ENCODE data around the gene ELANE. TPM values are rescaled to one million over a fixed set of nuclear protein-coding genes. Genes with fewer than 3 reads are reported as not detected.
A peak's percentile ranks its signal among the peaks of the same experiment; 100 is the strongest.

ELANE gene
- total RNA-seq, 2 experiments from 2014 or later, result not detected

DNA sequence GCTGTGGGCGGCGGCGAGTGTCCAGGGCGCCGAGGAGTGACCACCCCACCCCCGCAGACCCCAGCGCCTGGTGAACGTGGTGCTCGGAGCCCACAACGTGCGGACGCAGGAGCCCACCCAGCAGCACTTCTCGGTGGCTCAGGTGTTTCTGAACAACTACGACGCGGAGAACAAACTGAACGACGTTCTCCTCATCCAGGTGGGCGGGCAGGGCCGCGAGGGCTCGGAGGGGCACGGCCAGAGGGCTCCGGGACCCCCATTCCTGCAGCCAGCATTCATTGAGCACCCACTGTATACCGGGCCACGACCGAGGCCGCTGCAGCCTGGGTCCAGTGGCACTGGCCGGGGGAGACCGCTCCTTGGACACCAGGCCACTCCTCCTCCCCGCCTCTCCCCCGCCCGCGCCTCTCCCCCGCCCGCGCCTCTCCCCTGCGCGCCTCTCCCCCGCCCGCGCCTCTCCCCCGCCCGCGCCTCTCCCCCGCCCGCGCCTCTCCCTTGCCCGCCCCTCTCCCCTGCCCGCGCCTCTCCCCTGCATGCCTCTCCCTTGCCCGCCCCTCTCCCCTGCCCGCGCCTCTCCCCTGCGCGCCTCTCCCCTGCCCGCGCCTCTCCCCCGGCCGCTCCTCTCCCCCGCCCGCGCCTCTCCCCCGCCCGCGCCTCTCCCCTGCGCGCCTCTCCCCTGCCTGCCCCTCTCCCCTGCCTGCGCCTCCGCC, 8.1 kb upstream of the ELANE start:
- no peaks in the 10 kb centered on the region for H3K79me2 ChIP-seq (ENCODE audit: insufficient read depth, low read depth, low read length)
- POLR2A ChIA-PET, result no interaction called here
- no peaks in the 10 kb centered on the region for H3K36me3 ChIP-seq (ENCODE audit: insufficient read depth, low read length)
- H3K27ac ChIP-seq (ENCODE audit: low read depth, low read length, poor library complexity, severe bottlenecking), result no peak overlapping the region
- no peak overlapping the region for H3K4me2 ChIP-seq (ENCODE audit: low read length)
- intact Hi-C loops (cut with micrococcal nuclease; ENCODE audit: unreplicated experiment), result no loop called here
- H2AFZ ChIP-seq (ENCODE audit: low read length), result no peak overlapping the region
- H3K4me3 ChIP-seq (ENCODE audit: low read depth, low read length, poor library complexity, severe bottlenecking), result no peak overlapping the region
- no TSS peak for BruUV-seq (replicated peaks)
- DNase-seq (ENCODE audit: low spot score), result no peak
- H3K9me2 ChIP-seq (ENCODE audit: insufficient read depth, low read length), result no peaks in the 10 kb centered on the region
- CTCF ChIA-PET (ENCODE audit: unreplicated experiment), result no interaction called here
- H3K4me1 ChIP-seq (ENCODE audit: insufficient read depth, low read length, poor library complexity, severe bottlenecking), result peaks cover 13% of the 10 kb centered on the region
- H4K20me1 ChIP-seq (ENCODE audit: insufficient read depth, low read length), result no peaks in the 10 kb centered on the region
- TF ChIP-seq, protein P1, sequence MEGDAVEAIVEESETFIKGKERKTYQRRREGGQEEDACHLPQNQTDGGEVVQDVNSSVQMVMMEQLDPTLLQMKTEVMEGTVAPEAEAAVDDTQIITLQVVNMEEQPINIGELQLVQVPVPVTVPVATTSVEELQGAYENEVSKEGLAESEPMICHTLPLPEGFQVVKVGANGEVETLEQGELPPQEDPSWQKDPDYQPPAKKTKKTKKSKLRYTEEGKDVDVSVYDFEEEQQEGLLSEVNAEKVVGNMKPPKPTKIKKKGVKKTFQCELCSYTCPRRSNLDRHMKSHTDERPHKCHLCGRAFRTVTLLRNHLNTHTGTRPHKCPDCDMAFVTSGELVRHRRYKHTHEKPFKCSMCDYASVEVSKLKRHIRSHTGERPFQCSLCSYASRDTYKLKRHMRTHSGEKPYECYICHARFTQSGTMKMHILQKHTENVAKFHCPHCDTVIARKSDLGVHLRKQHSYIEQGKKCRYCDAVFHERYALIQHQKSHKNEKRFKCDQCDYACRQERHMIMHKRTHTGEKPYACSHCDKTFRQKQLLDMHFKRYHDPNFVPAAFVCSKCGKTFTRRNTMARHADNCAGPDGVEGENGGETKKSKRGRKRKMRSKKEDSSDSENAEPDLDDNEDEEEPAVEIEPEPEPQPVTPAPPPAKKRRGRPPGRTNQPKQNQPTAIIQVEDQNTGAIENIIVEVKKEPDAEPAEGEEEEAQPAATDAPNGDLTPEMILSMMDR (conservative IDR thresholded peaks at IDR 0.05; ENCODE audit: low read length), result no peak
- no peak for TF ChIP-seq EZH2phosphoT487 (IDR thresholded peaks at IDR 0.05; ENCODE audit: borderline replicate concordance, low read depth, low read length)
- H3K9me3 ChIP-seq (ENCODE audit: low read length), result no peaks in the 10 kb centered on the region

DNA sequence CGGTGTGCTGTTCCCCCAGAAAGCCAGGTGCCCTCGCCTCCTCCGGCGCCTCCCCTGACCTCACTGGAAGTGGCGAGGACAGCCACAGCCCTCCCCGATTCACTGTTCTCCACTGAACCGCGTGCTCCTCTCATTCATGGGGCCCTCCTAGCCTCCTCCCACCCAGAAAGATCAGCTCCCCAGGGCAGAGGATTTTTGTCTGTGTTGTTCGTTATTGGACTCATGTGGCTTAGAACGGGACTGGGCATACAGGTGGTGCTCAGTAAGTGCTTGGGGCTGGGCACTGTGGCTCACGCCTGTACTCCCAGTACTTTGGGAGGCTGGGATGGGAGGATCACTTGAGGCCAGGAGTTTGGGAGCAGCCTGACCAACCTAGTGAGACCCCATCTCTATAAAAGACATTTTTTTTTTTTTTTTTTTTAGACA, 7.5 kb upstream of the ELANE start:
- CTCF ChIA-PET (ENCODE audit: unreplicated experiment), result no interaction called here
- H3K4me2 ChIP-seq (ENCODE audit: low read length), result no peak overlapping the region
- no peak overlapping the region for H3K27ac ChIP-seq (ENCODE audit: low read depth, low read length, poor library complexity, severe bottlenecking)
- no peak overlapping the region for H3K4me3 ChIP-seq (ENCODE audit: low read depth, low read length, poor library complexity, severe bottlenecking)
- POLR2A ChIA-PET, result no interaction called here
- H3K9me3 ChIP-seq (ENCODE audit: low read length), result no peaks in the 10 kb centered on the region
- no peaks in the 10 kb centered on the region for H3K36me3 ChIP-seq (ENCODE audit: insufficient read depth, low read length)
- H3K9me2 ChIP-seq (ENCODE audit: insufficient read depth, low read length), result no peaks in the 10 kb centered on the region
- TF ChIP-seq EZH2phosphoT487 (IDR thresholded peaks at IDR 0.05; ENCODE audit: borderline replicate concordance, low read depth, low read length), result no peak
- TF ChIP-seq, protein P1 (conservative IDR thresholded peaks at IDR 0.05; ENCODE audit: low read length), result no peak
- no TSS peak for BruUV-seq (replicated peaks)
- H3K4me1 ChIP-seq (ENCODE audit: insufficient read depth, low read length, poor library complexity, severe bottlenecking), result peaks cover 13% of the 10 kb centered on the region
- no peaks in the 10 kb centered on the region for H4K20me1 ChIP-seq (ENCODE audit: insufficient read depth, low read length)
- no peaks in the 10 kb centered on the region for H3K79me2 ChIP-seq (ENCODE audit: insufficient read depth, low read depth, low read length)
- DNase-seq (ENCODE audit: low spot score), result no peak
- H2AFZ ChIP-seq (ENCODE audit: low read length), result no peak overlapping the region
- intact Hi-C loops (cut with micrococcal nuclease; ENCODE audit: unreplicated experiment), result no loop called here

DNA sequence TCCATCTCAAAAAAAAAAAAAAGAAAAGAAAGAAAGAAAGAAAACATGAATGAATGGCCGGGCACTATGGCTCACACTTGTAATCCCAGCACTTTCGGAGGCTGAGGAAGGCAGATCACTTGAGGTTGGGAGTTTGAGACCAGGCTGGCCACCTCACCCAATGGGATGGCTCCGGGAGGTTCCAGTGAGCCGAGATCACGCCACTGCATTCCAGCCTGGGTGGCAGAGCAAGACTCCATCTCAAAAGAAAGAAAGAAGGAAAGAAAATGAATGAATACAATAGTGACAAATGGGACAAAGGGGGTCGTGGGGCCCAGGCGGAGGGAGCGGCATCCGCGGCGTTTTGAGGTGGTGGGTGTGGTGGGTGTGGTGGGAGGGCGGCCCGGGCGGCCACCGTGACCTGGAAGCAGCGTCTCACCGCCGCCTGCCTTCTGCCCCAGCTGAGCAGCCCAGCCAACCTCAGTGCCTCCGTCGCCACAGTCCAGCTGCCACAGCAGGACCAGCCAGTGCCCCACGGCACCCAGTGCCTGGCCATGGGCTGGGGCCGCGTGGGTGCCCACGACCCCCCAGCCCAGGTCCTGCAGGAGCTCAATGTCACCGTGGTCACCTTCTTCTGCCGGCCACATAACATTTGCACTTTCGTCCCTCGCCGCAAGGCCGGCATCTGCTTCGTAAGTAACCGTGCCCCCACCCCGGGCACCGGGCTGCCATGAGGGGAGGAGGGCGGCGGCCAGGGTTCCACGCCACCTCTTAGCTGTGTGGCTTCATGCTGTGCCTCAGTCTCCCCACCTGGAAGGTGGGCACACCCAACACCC, 6.2 kb upstream of the ELANE start:
- Histone ChIP-seq H3K36me3 (ENCODE audit: insufficient read depth, low read length) (no peaks in the 10 kb centered on the region), H3K4me2 (ENCODE audit: low read length) (0 out of 2 replicates have a peak overlapping the region, but pooled peaks have one; percentile 37), H3K9me2 (ENCODE audit: insufficient read depth, low read length) (no peaks in the 10 kb centered on the region), H3K27ac (ENCODE audit: low read depth, low read length, poor library complexity, severe bottlenecking) (no peak overlapping the region), H3K79me2 (ENCODE audit: insufficient read depth, low read depth, low read length) (no peaks in the 10 kb centered on the region), H4K20me1 (ENCODE audit: insufficient read depth, low read length) (no peaks in the 10 kb centered on the region; the same call in 1 of the 2 replicates), H3K4me1 (ENCODE audit: insufficient read depth, low read length, poor library complexity, severe bottlenecking) (peaks cover 13% of the 10 kb centered on the region), H3K4me3 (ENCODE audit: low read depth, low read length, poor library complexity, severe bottlenecking) (no peak overlapping the region), H3K9me3 (ENCODE audit: low read length) (no peaks in the 10 kb centered on the region), H2AFZ (ENCODE audit: low read length) (no peak overlapping the region)
- no peak for DNase-seq (ENCODE audit: low spot score)
- BruUV-seq (replicated peaks), result no TSS peak
- no peak for TF ChIP-seq EZH2phosphoT487 (IDR thresholded peaks at IDR 0.05; ENCODE audit: borderline replicate concordance, low read depth, low read length)
- POLR2A ChIA-PET, result no interaction called here
- intact Hi-C loops (cut with micrococcal nuclease; ENCODE audit: unreplicated experiment), result no loop called here
- CTCF ChIA-PET (ENCODE audit: unreplicated experiment), result no interaction called here

All from OCI-LY7 (cell line).